ENCODE data around the gene ANKRD34A. TPM values are rescaled to one million over a fixed set of nuclear protein-coding genes. Genes with fewer than 3 reads are reported as not detected.

The ANKRD34A gene
- total RNA-seq, 6 experiments from 2014 or later: 8.1 to 14.9 (median 10.2) TPM

DNA sequence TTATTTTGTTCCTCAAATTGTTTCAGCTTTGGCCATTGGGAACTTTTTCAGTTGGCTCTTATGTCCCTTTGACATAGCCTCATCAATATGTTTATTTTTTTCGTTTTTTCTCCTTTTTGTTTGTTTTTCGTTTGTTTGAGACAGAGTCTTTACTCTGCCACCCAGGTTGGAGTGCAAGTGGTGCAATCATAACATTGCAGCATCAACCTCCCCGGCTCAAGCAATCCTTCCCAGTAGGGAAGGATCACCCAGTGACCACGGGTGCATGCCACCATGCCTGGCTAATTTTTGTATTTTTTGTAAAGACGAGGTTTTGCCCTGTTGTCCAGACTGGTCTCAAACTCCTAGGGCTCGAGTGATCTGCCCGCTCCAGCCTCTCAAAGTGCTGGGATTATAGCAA lies 8.2 kb upstream of the ANKRD34A start:
- Mint-ChIP-seq H3K27me3 (ENCODE audit: insufficient read depth) (no peaks in the 10 kb centered on the region), H3K27ac (no peak overlapping the region), H3K4me1 (ENCODE audit: low read depth) (peaks cover 29% of the 10 kb centered on the region), H3K4me3 (no peak overlapping the region), H3K9me3 (peaks cover 4% of the 10 kb centered on the region; the same call in 1 of the 2 replicates), H3K36me3 (ENCODE audit: low read depth) (peaks cover 5% of the 10 kb centered on the region; the same call in 1 of the 2 replicates)
- no peak for DNase-seq
- TF ChIP-seq, protein P1, sequence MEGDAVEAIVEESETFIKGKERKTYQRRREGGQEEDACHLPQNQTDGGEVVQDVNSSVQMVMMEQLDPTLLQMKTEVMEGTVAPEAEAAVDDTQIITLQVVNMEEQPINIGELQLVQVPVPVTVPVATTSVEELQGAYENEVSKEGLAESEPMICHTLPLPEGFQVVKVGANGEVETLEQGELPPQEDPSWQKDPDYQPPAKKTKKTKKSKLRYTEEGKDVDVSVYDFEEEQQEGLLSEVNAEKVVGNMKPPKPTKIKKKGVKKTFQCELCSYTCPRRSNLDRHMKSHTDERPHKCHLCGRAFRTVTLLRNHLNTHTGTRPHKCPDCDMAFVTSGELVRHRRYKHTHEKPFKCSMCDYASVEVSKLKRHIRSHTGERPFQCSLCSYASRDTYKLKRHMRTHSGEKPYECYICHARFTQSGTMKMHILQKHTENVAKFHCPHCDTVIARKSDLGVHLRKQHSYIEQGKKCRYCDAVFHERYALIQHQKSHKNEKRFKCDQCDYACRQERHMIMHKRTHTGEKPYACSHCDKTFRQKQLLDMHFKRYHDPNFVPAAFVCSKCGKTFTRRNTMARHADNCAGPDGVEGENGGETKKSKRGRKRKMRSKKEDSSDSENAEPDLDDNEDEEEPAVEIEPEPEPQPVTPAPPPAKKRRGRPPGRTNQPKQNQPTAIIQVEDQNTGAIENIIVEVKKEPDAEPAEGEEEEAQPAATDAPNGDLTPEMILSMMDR (IDR thresholded peaks at IDR 0.05): no peak

DNA sequence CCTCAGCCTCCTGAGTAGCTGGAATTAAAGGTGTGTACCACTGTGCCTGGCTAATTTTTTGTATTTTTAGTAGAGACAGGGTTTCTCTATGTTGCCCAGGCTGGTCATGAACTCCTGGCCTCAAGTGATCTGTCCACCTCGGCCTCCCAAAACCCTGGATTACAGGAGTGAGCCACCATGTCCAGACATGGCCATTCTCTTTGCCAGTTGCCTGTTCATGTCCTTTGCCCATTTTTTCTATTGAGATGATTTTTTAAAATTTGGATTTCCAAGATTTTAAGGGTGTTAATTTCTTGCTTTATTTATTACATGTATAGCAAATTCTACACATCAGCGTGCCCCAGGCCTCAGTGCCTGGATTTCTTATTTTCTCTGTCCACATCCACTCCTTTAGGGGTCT lies 2.9 kb upstream of the ANKRD34A start:
- Mint-ChIP-seq H3K4me3 (no peak overlapping the region), H3K4me1 (ENCODE audit: low read depth) (peaks cover 45% of the 10 kb centered on the region)
- no peak for DNase-seq

DNA sequence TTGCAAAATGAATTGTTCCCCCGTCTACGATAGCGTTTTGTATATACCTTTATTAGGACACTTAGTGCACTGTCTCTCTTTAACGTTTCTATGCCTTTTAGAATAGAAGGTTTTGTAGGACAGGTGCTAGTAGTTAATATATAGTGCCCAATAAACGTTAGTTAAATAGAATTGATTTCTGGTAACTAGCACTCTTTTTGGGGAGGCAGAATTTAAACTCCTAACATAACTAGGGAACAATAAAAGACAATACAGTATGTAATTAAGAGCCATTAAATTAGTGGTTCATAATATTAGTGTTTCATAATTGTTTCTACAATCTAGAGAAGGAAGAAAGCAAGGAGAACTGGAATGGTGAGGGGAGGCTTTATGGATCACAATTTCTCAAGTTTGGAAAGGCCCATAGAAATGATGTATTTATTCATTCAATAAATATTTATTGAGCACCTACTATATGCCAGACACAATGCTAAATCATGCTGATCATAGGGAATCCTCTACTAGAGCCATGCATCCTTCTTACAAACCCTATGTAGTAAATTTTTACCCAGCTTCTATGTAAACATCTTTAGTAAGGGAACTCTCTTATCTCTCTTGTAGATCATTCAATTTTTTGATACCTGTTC lies 857 bp upstream of the ANKRD34A start:
- H3K36me3 Mint-ChIP-seq (ENCODE audit: low read depth): peaks cover 8% of the 10 kb centered on the region; the same call in 1 of the 2 replicates
- peaks cover 4% of the 10 kb centered on the region for H3K27me3 Mint-ChIP-seq (ENCODE audit: insufficient read depth)
- peak overlapping the region; percentile 83; the same call in 1 of the 2 replicates for H3K27ac Mint-ChIP-seq
- H3K9me3 Mint-ChIP-seq: peaks cover 9% of the 10 kb centered on the region; the same call in 1 of the 2 replicates
- DNase-seq: no peak
- H3K4me3 Mint-ChIP-seq: peak overlapping the region; percentile 92
- H3K4me1 Mint-ChIP-seq (ENCODE audit: low read depth): peaks cover 55% of the 10 kb centered on the region
- TF ChIP-seq, protein P1 (IDR thresholded peaks at IDR 0.05): no peak

More for the DNA sequence above, 2.9 kb upstream of the ANKRD34A start:
- TF ChIP-seq, protein P1 (IDR thresholded peaks at IDR 0.05): no peak
- Mint-ChIP-seq H3K27me3 (ENCODE audit: insufficient read depth) (peaks cover 4% of the 10 kb centered on the region), H3K36me3 (ENCODE audit: low read depth) (peaks cover 8% of the 10 kb centered on the region; the same call in 1 of the 2 replicates), H3K27ac (no peak overlapping the region), H3K9me3 (peaks cover 9% of the 10 kb centered on the region; the same call in 1 of the 2 replicates)

DNA sequence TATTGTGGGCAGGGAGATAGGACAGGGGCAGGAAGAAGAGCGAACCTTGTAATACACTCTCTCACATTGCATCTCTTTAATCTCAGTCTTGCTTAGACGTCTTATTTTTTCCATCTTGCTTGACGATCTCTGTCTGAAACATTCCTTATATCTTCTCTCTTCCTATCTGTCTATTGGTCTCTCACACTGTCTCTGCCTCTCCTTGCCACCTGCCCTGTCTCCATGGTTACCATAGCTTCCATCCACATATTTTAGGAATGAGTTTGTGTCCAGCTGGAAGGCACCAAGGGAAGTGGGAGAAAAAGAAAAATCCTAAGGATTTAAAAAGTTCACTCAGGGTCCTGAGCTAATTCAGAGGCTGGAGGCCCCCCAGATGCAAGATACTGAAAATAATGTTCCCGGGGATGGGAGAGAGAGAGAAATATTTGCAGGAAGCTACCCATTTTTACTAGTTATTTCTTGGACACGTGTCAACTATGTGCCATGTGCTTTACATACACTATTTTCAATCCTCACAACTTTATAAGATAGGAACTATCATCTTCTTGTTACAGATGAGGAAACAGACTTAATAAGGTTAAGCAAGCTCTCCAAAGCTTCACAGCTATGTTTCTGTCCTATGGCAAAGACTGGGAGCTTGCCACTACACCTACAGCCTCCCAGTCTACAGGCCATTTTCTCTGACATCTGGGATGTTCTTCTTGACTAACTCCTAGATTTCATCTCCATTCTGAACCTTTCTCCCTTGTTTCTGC lies 933 bp downstream of the ANKRD34A start:
- peaks cover 8% of the 10 kb centered on the region; the same call in 1 of the 2 replicates for H3K36me3 Mint-ChIP-seq (ENCODE audit: low read depth)
- peaks cover 9% of the 10 kb centered on the region; the same call in 1 of the 2 replicates for H3K9me3 Mint-ChIP-seq
- peak overlapping the region; percentile 92 for H3K4me3 Mint-ChIP-seq
- peaks cover 4% of the 10 kb centered on the region for H3K27me3 Mint-ChIP-seq (ENCODE audit: insufficient read depth)
- peak overlapping the region; percentile 83 for H3K27ac Mint-ChIP-seq
- peak; percentile 81 for DNase-seq
- H3K4me1 Mint-ChIP-seq (ENCODE audit: low read depth): peaks cover 67% of the 10 kb centered on the region
- TF ChIP-seq, protein P1 (IDR thresholded peaks at IDR 0.05): no peak

DNA sequence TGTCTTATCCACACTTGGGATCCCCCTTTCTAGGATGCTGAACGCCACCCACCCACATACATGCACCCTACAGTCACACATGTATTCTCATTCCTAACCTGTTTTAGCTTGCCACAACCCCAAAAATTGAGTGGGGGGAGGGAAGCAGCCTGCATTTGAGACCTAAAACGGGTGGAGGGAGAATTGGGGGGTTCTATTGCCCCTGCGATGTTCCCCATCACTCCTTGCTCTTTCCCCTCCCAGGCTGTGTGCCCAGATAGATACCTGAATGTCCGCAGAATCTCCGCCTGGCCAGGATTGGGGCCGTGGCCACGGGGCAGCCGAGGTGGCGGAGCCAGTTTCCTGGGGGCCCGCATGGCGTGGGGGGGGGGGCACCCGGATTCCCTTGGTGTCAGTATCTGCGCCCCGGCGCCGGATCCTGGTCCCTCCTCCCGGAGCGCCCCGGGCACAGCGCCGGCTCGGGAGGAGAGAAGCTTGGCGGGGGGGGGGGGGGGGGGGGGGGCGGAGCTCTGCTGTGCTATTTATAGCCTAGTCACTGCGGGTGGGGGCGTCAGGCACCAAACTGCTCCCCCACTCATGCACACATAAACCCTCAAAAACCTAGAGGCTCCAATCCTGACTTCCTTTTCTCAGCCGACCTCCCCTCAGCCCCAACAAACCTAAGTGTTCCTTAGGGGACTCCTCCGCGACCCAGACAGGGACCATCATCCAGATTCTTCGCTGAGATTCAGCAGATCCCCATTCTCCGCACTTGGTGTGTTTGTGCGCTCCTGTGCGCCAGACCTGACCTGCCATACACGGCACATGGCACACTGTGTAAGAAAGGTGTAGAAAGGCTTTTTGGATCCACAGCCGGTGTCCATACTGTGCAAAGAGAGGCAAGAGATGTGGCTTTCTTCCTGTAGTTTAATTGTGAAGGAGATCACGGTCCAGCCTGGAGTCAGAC lies 1.9 kb downstream of the ANKRD34A start:
- no peak for DNase-seq
- TF ChIP-seq, protein P1 (IDR thresholded peaks at IDR 0.05): no peak
- H3K36me3 Mint-ChIP-seq (ENCODE audit: low read depth): peaks cover 1% of the 10 kb centered on the region; the same call in 1 of the 2 replicates
- H3K27me3 Mint-ChIP-seq (ENCODE audit: insufficient read depth): peaks cover 4% of the 10 kb centered on the region
- H3K9me3 Mint-ChIP-seq: peaks cover 3% of the 10 kb centered on the region; the same call in 1 of the 2 replicates
- H3K4me1 Mint-ChIP-seq (ENCODE audit: low read depth): peaks cover 63% of the 10 kb centered on the region
- H3K27ac Mint-ChIP-seq: peak overlapping the region; percentile 83
- H3K4me3 Mint-ChIP-seq: peak overlapping the region; percentile 92

All from HFFc6 (cell line).